GM21786 (cell line): ENCODE measurements around the gene FIS1.

ENCODE experiments used
- ATAC-seq: cut with Tn5 transposase; IDR thresholded peaks from one replicate; pipeline ENCODE4 v1.9.1; 2021; ENCODE audit not compliant: unreplicated experiment

Gene FIS1

GRCh38 chr7:101234636-101235035, 10.2 kb downstream of the FIS1 start:
- ATAC-seq = no peak

- ATAC-seq = no peak
Measured at GRCh38 chr7:101233907-101234547, 10.9 kb downstream of the FIS1 start.

- ATAC-seq = no peak
Measured at GRCh38 chr7:101232141-101232850, 12.6 kb downstream of the FIS1 start.

DNA sequence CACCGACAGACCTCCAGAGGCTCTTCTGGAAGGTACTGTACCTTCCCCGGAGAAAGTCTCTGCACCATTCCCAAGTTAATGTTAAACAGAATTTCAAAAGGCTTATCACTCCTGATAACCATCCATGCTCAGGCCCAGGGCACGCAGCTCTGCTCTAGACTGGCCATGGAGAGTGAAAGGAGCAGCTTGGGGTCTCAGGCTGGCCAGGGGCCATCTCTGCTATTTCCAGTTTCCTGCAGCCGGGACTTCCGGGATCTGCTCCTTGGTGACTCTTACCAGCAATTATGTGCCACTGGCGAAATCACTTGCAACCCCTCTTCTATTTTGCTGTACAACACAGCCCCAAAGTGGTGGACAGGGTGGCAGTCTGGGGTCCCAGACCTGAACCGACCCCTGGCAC, 13.2 kb downstream of the FIS1 start:
- ATAC-seq = no peak

DNA sequence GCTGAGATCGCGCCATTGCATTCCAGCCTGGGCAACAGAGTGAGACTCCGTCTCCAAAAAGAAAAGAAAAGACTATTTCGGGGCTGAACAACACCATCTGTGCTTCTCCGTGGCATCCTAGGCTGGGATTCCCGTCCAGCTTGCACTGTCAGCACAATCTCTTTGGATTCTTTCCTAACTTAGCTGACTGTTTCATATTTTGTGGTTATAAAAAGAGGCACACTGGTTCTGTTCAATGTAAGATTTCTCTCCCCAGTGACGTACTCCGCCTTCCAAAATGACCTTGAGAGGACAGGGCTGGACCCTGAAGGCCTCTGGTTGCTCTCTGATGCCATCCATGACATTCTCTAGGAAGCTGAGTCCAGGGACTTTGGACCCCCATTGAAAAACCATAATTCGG, 18.2 kb downstream of the FIS1 start:
- no peak for ATAC-seq

DNA sequence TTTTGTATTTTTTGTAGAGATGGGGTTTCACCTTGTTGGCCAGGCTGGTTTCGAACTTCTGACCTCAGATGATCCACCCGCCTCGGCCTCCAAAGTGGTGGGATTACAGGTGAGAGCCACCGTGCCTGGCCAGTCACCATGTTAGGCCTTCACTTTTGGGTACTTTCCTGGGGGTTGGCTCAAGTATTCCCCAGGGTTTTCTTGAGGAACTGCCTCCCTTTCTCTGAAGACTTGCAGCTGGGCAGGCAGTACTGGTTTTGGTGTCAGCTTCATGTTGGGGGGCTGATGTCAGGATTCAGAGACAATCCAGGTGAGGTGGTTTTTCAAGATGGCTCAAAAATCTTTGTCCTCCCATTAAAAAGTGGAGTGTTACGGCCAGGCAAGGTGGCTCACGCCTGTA, 19.2 kb downstream of the FIS1 start:
- ATAC-seq = no peak

DNA sequence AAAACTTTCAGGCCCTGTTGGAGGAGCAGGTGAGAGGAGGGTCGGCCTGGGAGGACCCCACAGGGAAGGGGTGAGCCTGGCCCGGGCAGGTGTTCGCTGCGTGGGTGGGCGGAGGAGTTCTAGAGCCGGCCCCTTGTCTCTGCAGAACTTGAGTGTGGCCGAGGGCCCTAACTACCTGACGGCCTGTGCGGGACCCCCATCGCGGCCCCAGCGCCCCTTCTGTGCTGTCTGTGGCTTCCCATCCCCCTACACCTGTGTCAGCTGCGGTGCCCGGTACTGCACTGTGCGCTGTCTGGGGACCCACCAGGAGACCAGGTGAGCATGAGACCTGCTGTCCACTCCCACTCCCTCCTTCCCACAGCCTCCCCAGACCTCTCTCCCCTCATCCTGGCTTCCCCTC, 21.4 kb downstream of the FIS1 start:
- ATAC-seq = no peak

- no peak for ATAC-seq
Measured at GRCh38 chr7:101222275-101222830, 22.5 kb downstream of the FIS1 start.

DNA sequence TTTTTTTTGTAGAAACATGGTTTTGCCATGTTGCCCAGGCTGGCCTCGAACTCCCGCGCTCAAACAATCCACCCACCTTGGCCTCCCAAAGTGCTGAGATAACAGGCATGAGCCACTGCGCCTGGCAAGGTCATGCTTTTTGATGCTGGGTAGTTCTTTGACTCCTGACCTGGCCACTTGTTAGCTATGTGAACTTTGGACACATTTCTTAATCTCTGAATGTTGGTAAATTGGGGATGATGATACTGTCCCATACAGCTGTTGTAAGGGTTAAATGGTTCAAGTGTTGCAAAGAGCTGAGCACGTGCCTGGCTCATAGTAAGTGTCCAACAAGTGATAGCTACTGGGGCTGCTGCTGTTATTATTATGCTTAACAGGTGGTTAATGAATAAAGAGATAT, 24.6 kb downstream of the FIS1 start:
- no peak for ATAC-seq

- ATAC-seq = peak; percentile 24
Measured at GRCh38 chr7:101218236-101219125, 26.4 kb downstream of the FIS1 start.

GRCh38 chr7:101217388-101218235, 27.3 kb downstream of the FIS1 start, which contains the start of the genes PLOD3 and ZNHIT1:
TSS of gene PLOD3 (minus strand) at chr7:101217581. CDS start at chr7:101217274, 307 bp downstream.
TSS of gene ZNHIT1 (plus strand) at chr7:101218165. CDS start at chr7:101218196, 31 bp downstream.
- ATAC-seq = peak; percentile 64

DNA sequence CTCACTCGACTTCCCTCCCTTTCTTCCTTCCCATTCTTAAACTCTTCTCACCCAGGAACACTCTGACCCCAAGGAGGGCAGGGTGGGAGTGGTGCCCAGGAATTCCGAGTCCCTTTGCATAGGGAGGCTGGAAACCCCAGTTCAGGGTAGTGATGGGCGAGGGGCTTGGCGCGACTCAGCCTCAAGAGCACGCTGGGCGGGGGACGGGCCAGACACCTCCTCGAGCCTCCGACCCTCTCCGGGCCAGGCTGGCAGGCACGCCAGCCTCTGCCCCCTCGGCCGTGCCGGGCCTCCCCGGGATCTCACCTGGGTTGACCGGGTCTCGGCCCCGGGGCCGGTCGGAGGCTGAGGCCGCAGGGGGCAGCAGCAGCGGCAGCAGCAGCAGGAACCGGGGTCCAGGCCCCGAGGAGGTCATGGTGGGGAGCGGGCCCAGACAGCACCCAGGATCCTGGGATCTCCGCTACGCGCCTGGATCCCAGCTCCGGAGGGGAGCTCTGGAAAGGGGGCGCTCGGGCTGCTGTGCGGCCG, 28.0 kb downstream of the FIS1 start:
- ATAC-seq = peak; percentile 22

GRCh38 chr7:101216001-101216859, 28.7 kb downstream of the FIS1 start:
- no peak for ATAC-seq

GRCh38 chr7:101212014-101212413, 32.9 kb downstream of the FIS1 start:
- ATAC-seq = no peak

DNA sequence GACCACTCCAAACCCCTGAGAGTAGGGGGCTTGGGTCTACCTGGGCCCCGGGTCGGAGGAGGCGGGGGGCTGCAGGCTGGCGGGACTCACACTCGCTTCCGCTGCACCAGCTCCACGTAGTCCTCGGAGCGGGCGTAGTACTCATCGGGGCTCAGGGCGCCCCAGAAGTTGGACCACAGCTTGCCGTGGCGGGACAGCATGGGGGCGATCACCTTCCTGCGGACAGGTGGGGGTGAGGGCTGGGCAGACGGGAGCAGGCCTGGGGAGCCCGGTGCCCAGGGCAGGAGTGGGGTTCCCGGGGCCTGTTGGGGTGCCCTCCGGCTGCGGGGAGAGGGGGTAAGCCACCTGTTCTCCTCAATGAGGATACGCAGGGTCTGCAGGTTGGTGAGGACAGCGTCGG, 33.4 kb downstream of the FIS1 start:
- ATAC-seq = no peak

- ATAC-seq = no peak
Measured at GRCh38 chr7:101210143-101210542, 34.7 kb downstream of the FIS1 start.

GRCh38 chr7:101208794-101209193, 36.1 kb downstream of the FIS1 start:
- ATAC-seq = no peak

- ATAC-seq = no peak
Measured at GRCh38 chr7:101207459-101207858, 37.4 kb downstream of the FIS1 start.

DNA sequence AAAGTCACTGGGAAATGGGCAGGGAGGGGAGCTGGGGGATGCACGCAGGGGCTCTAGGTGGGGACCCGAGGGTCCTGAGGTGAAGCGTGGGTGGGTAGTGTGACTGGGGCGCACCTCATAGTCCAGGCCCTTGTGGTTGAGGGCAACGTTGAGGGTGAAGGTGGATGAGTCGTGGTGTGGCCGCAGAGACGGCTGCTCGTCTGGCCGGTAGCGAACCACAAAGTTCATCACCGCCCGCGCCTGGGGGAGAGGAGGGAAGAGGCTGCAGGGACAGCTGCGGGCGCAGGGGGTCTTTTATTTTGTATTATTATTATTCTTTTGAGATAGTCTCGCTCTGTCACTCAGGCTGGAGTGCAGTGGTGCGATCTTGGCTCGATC, 38.2 kb downstream of the FIS1 start:
- no peak for ATAC-seq
